H9 (cell line): ENCODE data around the gene MPG. TPM values are rescaled to one million over a fixed set of nuclear protein-coding genes. Genes with fewer than 3 reads are reported as not detected.

ENCODE experiments used
- DNase-seq: peaks from one replicate; pipeline ENCODE4 v3.0.0-alpha.2; 2017
- H2AFZ ChIP-seq: one replicate; pipeline ENCODE4 v1.6.1; 2013; ENCODE audit warnings: mild to moderate bottlenecking, low read length, control low read depth, moderate library complexity
- H2AK5ac ChIP-seq: 2 replicates; pipeline ENCODE4 v1.6.1; 2013; ENCODE audit warnings: low read length, control low read depth, mixed read lengths; ENCODE audit not compliant: insufficient read length
- H2BK120ac ChIP-seq: one replicate; pipeline ENCODE4 v1.6.1; 2013; ENCODE audit warnings: low read depth, mild to moderate bottlenecking, low read length, control low read depth, inconsistent platforms; ENCODE audit not compliant: poor library complexity, severe bottlenecking
- H2BK12ac ChIP-seq: 2 replicates; pipeline ENCODE4 v1.6.1; 2013; ENCODE audit warnings: low read length, control low read depth, mixed read lengths, low read depth; ENCODE audit not compliant: insufficient read length
- H2BK15ac ChIP-seq: 2 replicates; pipeline ENCODE4 v1.6.1; 2013; ENCODE audit warnings: low read depth, low read length, control low read depth
- H2BK20ac ChIP-seq: one replicate; pipeline ENCODE4 v1.6.1; 2013; ENCODE audit warnings: low read depth, mild to moderate bottlenecking, low read length, control low read depth, inconsistent platforms; ENCODE audit not compliant: poor library complexity, severe bottlenecking
- H2BK5ac ChIP-seq: 2 replicates; pipeline ENCODE4 v1.6.1; 2013; ENCODE audit warnings: low read length, control low read depth, mixed read lengths; ENCODE audit not compliant: insufficient read length
- H3K14ac ChIP-seq: 2 replicates; pipeline ENCODE4 v1.6.1; 2013; ENCODE audit warnings: low read length, control low read depth; ENCODE audit not compliant: insufficient read depth
- H3K18ac ChIP-seq: 2 replicates; pipeline ENCODE4 v1.6.1; 2013; ENCODE audit warnings: low read depth, mild to moderate bottlenecking, mixed read lengths, low read length, control low read depth; ENCODE audit not compliant: insufficient read length
- H3K23ac ChIP-seq: 2 replicates; pipeline ENCODE4 v1.6.1; 2013; ENCODE audit warnings: low read length, control low read depth, mixed read lengths, low read depth; ENCODE audit not compliant: insufficient read length
- H3K23me2 ChIP-seq: 2 replicates; pipeline ENCODE4 v1.6.1; 2013; ENCODE audit warnings: low read depth, mild to moderate bottlenecking, mixed read lengths, low read length, control low read depth; ENCODE audit not compliant: insufficient read length, poor library complexity, severe bottlenecking
- H3K27ac ChIP-seq: 2 replicates; pipeline ENCODE4 v1.5.1; 2013; ENCODE audit warnings: low read length, control low read depth, mixed read lengths, low read depth; ENCODE audit not compliant: insufficient read length
- H3K27me3 ChIP-seq: 2 replicates; pipeline ENCODE4 v1.6.1; 2013; ENCODE audit warnings: low read length, control low read depth, inconsistent platforms; ENCODE audit not compliant: insufficient read depth
- H3K4ac ChIP-seq: 2 replicates; pipeline ENCODE4 v1.6.1; 2013; ENCODE audit warnings: low read depth, mild to moderate bottlenecking, control low read depth, inconsistent platforms, low read length, moderate library complexity
- H3K4me1 ChIP-seq: 2 replicates; pipeline ENCODE4 v1.6.1; 2013; ENCODE audit warnings: low read length, control low read depth, inconsistent platforms; ENCODE audit not compliant: insufficient read depth
- H3K4me2 ChIP-seq: 2 replicates; pipeline ENCODE4 v1.6.1; 2013; ENCODE audit warnings: low read length, control low read depth, mixed read lengths; ENCODE audit not compliant: insufficient read length, insufficient read depth
- H3K56ac ChIP-seq: 2 replicates; pipeline ENCODE4 v1.6.1; 2013; ENCODE audit warnings: low read depth, mild to moderate bottlenecking, mixed read lengths, low read length, control low read depth; ENCODE audit not compliant: insufficient read length
- H3K79me1 ChIP-seq: 2 replicates; pipeline ENCODE4 v1.6.1; 2013; ENCODE audit warnings: low read depth, mild to moderate bottlenecking, moderate library complexity, low read length, control low read depth, inconsistent platforms; ENCODE audit not compliant: insufficient read depth, poor library complexity, severe bottlenecking
- H3K79me2 ChIP-seq: 2 replicates; pipeline ENCODE4 v1.6.1; 2013; ENCODE audit warnings: low read length, control low read depth, inconsistent platforms; ENCODE audit not compliant: insufficient read depth
- H3K9ac ChIP-seq: 2 replicates; pipeline ENCODE4 v1.6.1; 2013; ENCODE audit warnings: low read length, control low read depth, mixed read lengths; ENCODE audit not compliant: insufficient read length; ENCODE audit errors: extremely low read depth
- H3K9me3 ChIP-seq: one replicate; pipeline ENCODE4 v1.6.1; 2013; ENCODE audit warnings: low read depth, low read length, inconsistent platforms; ENCODE audit not compliant: control insufficient read depth
- H3T11ph ChIP-seq: one replicate; pipeline ENCODE4 v1.6.1; 2013; ENCODE audit warnings: mild to moderate bottlenecking, low read length, control low read depth, inconsistent platforms
- H4K20me1 ChIP-seq: one replicate; pipeline ENCODE4 v1.6.1; 2013; ENCODE audit not compliant: control insufficient read depth, insufficient read length, insufficient read depth
- H4K5ac ChIP-seq: 2 replicates; pipeline ENCODE4 v1.6.1; 2013; ENCODE audit warnings: low read depth, mild to moderate bottlenecking, mixed read lengths, low read length, control low read depth; ENCODE audit not compliant: insufficient read length
- H4K8ac ChIP-seq: replicated peaks from 2 replicates; pipeline ENCODE4 v1.6.1; 2013; ENCODE audit warnings: low read length, control low read depth, mixed read lengths, low read depth; ENCODE audit not compliant: insufficient read length
- H4K91ac ChIP-seq: 2 replicates; pipeline ENCODE4 v1.6.1; 2013; ENCODE audit warnings: low read depth, mild to moderate bottlenecking, moderate library complexity, mixed read lengths, low read length, control low read depth; ENCODE audit not compliant: insufficient read length
- H3K27ac Mint-ChIP-seq, 3 experiments: 2 replicates in 2 of 3; 3 replicates in 1 of 3; pipeline ENCODE4 v1.8.0; 2020 to 2021; ENCODE audit warnings: mixed read lengths in 3 of 3, mild to moderate bottlenecking in 1 of 3, moderate library complexity in 1 of 3
- H3K27me3 Mint-ChIP-seq: 2 replicates; pipeline ENCODE4 v1.8.0; 2021; ENCODE audit warnings: low read depth, mild to moderate bottlenecking, moderate library complexity, mixed read lengths
- H3K36me3 Mint-ChIP-seq, 3 experiments: 2 replicates in 2 of 3; 3 replicates in 1 of 3; pipeline ENCODE4 v1.8.0; 2020 to 2021; ENCODE audit warnings: low read depth in 3 of 3, mixed read lengths in 3 of 3; ENCODE audit not compliant: insufficient read depth in 1 of 3
- H3K4me1 Mint-ChIP-seq, 2 experiments: 2 replicates each; pipeline ENCODE4 v1.8.0; 2020; ENCODE audit warnings: mixed read lengths in 2 of 2
- H3K4me3 Mint-ChIP-seq, 2 experiments: 2 replicates in 1 of 2; 3 replicates in 1 of 2; pipeline ENCODE4 v1.8.0; 2020 to 2021; ENCODE audit warnings: mild to moderate bottlenecking in 2 of 2, mixed read lengths in 2 of 2, moderate library complexity in 1 of 2
- H3K9me3 Mint-ChIP-seq, 2 experiments: 2 replicates in 1 of 2; 3 replicates in 1 of 2; pipeline ENCODE4 v1.8.0; 2020; ENCODE audit warnings: mild to moderate bottlenecking in 2 of 2, mixed read lengths in 2 of 2, moderate library complexity in 1 of 2
- WGBS: extraction: QIAGEN DNeasy Blood & Tissue Kit; methylation state at CpG from one replicate; pipeline ENCODE4 v1.1.7; 2013; ENCODE audit warnings: missing lambda C conversion rate, low lambda C conversion rate, mixed read lengths; ENCODE audit not compliant: insufficient read length; ENCODE audit errors: extremely low coverage; 5-methylcytosine and 5-hydroxymethylcytosine counted together
- total RNA-seq: library from RNA; stranded (reverse); gene quantifications from 2 replicates; pipeline ENCODE4 v1.2.1, GENCODE V29; 2021
- TF ChIP-seq, protein P1 (sequence below): fragments of 200-600 bp; sonication (generic); conservative IDR thresholded peaks from 3 replicates; pipeline ENCODE4 v1.8.0; 2021; ENCODE audit warnings: antibody characterized with exemption, mild to moderate bottlenecking

The MPG gene
- total RNA-seq, 1 experiment from 2014 or later: 39.1 TPM

DNA sequence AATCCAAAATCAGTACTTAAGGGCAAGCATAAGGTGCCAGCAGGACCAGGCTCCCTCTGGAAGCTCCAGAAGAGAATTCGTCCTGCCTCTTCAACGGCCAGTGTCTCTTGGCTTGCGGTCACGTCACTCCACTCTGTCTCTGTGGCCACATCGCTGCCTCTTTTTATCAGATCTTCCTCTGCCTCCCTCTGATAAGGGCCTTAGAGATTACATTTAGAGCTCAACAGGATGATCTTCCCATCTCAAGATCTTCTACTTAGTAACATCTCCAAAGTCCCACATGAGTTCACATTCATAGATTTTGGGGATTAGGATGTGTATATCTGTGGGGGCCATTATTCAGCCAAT, 16.9 kb downstream of the MPG start:
- WGBS: no CpG with 5 or more reads among the region's 5 CpGs
- no peak overlapping the region for H4K8ac ChIP-seq
- no peak overlapping the region for H3K23ac ChIP-seq
- H3K27ac Mint-ChIP-seq: no peak overlapping the region
- no peak overlapping the region for H3K27ac ChIP-seq
- H3K79me2 ChIP-seq: no peaks in the 10 kb centered on the region
- DNase-seq: no peak
- no peak overlapping the region for H3K56ac ChIP-seq
- H2BK15ac ChIP-seq: no peak overlapping the region
- no peak overlapping the region for H2AK5ac ChIP-seq
- no peaks in the 10 kb centered on the region for H3K79me1 ChIP-seq
- H3K4me2 ChIP-seq: no peak overlapping the region
- peaks cover under 1 to 22% (median 12%) of the 10 kb centered on the region in 3 experiments; a peak in 6 of 7 replicates for H3K36me3 Mint-ChIP-seq
- no peak overlapping the region for H3K4me3 Mint-ChIP-seq
- H3K9ac ChIP-seq: no peak overlapping the region
- H2BK120ac ChIP-seq: no peak overlapping the region
- no peaks in the 10 kb centered on the region for H3K4me1 ChIP-seq
- TF ChIP-seq, protein P1, sequence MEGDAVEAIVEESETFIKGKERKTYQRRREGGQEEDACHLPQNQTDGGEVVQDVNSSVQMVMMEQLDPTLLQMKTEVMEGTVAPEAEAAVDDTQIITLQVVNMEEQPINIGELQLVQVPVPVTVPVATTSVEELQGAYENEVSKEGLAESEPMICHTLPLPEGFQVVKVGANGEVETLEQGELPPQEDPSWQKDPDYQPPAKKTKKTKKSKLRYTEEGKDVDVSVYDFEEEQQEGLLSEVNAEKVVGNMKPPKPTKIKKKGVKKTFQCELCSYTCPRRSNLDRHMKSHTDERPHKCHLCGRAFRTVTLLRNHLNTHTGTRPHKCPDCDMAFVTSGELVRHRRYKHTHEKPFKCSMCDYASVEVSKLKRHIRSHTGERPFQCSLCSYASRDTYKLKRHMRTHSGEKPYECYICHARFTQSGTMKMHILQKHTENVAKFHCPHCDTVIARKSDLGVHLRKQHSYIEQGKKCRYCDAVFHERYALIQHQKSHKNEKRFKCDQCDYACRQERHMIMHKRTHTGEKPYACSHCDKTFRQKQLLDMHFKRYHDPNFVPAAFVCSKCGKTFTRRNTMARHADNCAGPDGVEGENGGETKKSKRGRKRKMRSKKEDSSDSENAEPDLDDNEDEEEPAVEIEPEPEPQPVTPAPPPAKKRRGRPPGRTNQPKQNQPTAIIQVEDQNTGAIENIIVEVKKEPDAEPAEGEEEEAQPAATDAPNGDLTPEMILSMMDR: no peak
- H2BK12ac ChIP-seq: no peak overlapping the region
- H3K9me3 ChIP-seq: no peaks in the 10 kb centered on the region
- no peak overlapping the region for H4K91ac ChIP-seq
- peaks cover 0 to 2% of the 10 kb centered on the region in 2 experiments; a peak in 1 of 4 replicates for H3K4me1 Mint-ChIP-seq
- H3K4ac ChIP-seq: no peak overlapping the region
- no peak overlapping the region for H2BK5ac ChIP-seq
- no peak overlapping the region for H3K14ac ChIP-seq
- no peaks in the 10 kb centered on the region for H3K23me2 ChIP-seq
- no peaks in the 10 kb centered on the region for H3K27me3 ChIP-seq
- H3T11ph ChIP-seq: no peak overlapping the region
- no peaks in the 10 kb centered on the region for H4K20me1 ChIP-seq
- H3K9me3 Mint-ChIP-seq: no peaks in the 10 kb centered on the region; a peak in 1 of 5 replicates
- H3K18ac ChIP-seq: no peak overlapping the region
- no peak overlapping the region for H2BK20ac ChIP-seq
- no peaks in the 10 kb centered on the region for H3K27me3 Mint-ChIP-seq
- no peak overlapping the region for H4K5ac ChIP-seq
- H2AFZ ChIP-seq: no peak overlapping the region
